ENCODE data around the gene C5orf52.
"Not testable (repeated sequence)": the region's sequence is repeated elsewhere in the genome, so short reads cannot be mapped to it uniquely, and the experiment has no call there.

Gene C5orf52

DNA sequence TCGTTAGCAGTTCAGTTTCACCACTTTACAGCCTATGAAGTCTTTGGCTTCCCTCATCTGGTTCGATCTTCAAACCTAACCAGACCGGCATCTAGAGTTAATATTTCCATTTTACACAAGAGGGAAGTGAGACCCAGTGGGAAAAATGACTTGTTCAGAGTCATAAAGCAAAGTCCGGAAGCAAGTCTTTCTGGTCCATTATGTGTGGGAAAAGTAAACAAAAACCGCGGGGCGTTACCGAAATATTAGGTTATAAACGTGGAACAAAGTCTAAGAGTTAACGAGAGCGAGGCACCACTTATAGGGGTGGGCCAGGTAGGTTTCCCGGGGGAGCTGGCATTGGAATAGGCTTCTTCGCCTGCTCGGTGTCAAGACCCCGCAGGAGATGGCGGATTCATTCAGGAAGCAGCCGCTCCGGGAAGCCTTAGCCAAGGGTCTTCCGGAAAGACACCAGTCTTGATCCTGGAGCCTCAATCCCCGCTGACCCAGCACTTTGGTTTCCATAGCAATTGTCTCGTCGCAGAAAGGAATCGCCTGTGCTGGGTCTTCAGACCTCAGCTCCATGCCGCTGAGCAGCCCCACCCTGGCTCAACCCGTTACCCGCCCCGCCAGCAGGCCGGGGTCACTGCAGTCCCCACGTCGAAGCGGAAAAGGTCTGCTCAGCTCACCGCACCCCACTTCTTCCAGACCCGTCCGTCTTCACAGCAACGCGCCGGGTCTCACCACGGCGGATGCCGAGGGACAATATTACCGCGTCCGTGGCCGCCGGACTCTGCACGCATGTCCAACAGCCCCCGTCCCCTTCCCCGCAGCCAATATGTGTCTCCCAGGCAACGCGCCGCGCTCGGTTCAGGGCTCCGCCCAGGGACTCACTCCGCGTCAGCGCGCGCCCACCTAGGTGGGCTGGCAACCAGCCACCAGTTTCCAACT, at the start of gene C5orf52:
C5orf52 (plus strand) TSS at position 872 of the 930 bp plus-strand sequence. CDS start 82 bp downstream, outside the sequence.
- DNase-seq (ENCODE audit: low read depth in 2 of 2), result no peak

DNA sequence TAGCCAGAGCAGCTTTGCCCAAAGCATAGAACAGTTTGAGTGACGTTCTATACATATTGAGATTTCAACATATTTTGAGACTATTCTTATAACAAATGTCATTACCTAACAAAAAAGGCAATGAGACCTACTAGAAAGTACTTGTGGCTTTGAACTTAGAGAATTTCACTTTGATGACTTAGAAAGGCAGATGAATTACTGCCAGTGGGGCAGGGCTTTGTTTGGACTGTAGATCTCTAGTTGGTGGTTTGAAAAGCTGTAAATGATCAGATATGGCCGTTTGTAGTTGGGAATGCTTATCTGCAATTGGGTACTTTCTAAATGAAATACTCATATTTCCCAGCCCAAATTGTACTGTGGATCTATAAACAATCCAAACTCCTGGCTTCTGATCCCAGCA, 47.2 kb upstream of the C5orf52 start:
- DNase-seq (ENCODE audit: low read depth in 2 of 2), result no peak

DNA sequence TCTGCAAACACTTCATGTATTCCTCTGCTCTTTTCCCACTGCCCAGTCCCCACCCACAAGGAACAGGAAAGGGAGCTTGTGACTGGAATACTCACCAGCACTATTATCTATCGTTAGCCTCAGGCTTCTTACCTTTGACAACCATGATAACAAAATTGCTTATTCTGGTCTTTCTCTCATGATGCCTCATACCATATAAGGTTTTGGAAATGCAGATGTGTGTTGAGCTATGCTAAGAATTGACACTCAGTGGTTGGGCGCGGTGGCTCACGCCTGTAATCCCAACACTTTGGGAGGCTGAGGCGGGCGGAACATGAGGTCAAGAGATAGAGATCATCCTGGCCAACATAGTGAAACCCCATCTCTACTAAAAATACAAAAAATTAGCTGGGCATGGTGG, 44.5 kb upstream of the C5orf52 start:
- no peak for DNase-seq (ENCODE audit: low read depth in 2 of 2)

DNA sequence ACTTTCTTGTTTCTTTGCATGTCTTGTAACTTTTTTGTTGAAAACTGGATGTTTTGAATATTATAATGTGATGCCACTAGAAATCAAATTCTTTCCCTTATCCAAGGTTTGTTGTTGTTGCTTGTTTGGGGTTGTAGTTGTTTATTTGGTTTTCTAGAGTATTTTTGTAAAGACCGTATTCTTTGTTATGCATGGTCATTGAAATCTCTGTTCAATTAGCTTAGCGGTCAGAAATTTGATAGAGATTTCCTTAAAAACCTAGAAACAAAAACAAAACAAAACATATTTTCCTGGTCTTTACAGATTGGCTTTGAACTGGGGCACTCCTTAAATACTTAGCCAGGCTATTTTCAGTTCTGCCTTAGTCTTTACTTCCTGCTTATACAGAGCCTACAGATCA, 41.0 kb upstream of the C5orf52 start:
- DNase-seq (ENCODE audit: low read depth in 2 of 2), result no peak

DNA sequence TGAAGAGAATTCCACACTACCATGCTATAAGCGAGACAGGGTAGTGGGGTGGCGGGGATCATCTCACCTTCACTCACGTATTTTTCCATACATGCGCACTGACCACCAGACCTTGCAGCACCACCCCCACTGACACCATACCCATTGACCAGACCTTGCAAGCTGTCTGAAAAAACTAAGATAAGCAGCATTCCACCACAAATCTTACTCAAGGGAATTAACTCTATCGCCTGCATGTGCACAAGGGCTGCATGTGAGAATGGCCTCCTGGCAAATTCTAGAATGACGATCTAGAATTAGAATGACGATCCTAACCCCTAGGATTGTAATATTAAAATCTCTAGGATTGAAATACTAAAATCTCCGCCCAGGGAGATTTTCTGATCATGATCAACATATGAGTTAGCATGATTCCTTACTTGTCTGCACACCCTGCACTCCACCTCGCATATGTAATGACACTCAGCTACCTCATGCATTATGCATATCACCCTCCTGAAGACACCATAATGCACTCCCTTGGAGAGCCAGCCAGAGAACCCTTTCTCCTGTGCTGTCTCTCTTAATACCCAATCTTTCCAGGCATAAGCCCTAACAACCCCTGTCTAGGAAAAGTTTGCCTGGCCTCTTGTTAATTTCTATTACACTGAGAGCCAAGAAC, 30.8 kb upstream of the C5orf52 start:
- DNase-seq (ENCODE audit: low read depth in 2 of 2), result no peak

DNA sequence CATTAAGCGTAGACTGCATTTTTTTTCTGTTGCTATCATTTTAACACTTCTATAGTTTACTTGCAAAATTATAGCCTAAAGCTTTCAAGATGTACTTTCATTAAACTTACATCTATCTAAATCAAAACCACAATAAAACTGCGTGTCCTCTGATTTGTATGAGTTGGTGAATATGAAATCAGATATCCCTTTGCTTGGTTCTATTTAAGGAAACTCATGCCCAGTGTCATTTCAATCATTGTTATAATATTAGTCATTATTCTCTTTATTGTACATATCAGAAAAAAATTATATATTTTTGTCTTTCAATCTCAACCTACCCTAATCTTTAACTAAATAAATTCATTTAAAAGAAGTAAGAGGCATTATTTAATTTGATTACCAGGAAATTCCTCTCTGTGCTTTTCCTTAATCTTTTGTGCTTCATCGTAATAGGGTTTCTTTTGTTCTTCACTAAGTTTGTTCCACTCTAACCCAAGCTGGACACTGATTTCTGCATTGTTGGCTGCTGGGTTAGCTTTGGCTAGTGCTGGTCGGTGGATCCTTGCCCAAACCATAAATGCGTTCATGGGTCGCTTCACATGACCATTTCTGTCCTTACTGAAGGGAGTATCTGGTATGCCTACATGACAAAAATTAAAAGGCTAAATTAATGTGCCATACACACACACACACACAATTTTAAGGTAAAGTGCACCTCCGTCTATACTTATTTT, 22.9 kb upstream of the C5orf52 start:
- DNase-seq (ENCODE audit: low read depth in 2 of 2), result no peak

DNA sequence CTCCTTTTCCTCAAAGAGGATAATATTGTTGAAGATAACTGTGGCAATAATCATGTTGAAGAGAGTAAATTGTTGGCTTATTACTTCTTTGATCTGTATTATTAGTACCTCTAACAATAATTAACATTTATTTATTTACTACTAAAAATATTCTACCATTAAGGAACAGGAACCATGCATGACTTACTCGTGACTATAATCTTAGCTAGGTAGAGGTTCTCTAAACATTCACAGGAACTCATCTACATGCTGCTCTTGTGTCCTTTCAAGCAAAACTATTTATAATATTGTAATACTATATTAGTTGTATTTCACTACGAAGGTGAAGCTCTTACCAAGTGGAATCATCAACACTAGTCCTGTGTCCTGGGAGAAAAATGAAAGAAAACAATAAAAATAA, 22.2 kb upstream of the C5orf52 start:
- no peak for DNase-seq (ENCODE audit: low read depth in 2 of 2)

DNA sequence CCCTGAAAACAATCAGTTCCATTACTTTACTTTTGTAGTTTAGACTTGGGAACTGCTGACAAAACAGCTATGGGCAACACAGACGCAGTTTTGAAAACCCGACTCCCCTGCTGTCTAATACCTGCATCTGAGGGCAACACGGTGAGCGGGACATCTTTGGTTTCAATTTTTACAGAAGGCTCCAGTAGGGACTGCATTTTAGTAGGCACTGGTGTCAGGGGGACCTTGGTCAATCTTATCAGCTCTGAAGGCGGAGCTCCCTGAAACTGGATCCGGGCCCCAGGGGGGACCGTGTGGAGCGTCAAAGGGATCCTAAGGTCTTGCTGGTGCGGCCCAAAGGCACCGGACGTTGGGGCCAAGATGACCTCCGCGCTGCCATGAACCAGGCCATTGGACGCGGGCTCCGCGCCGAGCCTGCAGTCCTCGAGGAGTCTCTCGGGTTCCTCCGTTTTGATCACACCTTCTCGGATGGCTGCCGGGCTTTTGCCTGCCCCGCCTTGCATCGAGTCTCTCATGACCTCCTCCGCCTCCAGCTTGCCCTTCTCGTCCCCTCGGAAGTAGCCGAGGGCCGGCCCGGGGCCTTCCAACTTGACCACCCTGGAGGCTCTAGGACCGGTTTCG, 20.2 kb upstream of the C5orf52 start:
- no peak for DNase-seq (ENCODE audit: low read depth in 2 of 2)

DNA sequence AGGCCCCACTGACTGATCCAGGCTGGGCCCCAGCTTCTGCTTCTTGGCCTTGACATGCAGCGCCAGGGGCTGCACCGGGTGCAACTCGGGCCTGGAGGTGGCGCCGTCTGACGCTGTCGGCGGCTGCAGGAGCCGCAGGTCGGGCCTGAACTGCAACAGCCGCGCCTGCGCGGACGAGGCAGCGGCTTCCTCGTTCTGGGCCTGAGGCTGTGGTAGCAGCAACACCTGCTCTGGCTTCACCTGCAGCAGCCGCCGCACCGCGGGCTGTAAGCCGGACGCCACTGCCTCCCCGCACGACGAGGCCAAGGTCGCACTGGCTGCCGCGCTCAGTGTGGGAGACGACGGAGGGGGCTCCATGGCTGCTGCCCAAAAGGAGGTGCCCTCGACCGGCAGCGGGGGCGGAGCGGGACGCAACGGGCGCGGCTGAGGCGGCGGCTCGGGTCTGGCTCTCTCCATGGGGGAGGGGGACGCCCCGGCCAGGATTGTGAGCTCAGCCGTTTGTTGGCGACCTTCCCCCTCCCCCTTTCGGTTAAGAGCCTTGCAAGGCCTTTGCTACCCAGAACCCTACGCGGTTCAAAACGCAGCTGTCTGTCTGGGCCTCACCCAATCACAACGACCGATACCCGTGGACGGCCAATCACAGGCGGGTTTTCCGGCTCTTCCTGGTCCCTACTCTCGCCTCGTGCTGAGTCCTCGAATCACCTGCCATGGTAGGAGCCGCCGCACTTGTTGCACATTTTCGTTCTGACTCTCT, 19.5 kb upstream of the C5orf52 start:
- DNase-seq (ENCODE audit: low read depth in 2 of 2), result peak; percentile 46 to 53

DNA sequence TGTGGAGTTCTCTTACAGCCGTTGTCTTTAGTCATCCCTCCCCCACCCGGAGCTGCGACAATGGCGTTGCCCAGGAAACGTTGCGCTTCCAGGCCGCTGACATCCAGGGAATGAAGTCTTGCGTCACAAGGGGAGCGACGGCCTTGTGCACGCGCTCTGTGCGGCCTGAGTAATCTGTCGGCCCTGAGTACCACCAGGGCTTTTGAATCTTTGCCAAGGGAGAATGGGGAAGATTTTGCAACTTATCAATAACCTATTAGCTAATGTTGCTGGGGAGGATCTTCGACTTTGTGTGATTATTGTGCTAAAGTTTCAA, 19.0 kb upstream of the C5orf52 start, which contains the start of gene SOX30:
SOX30 (minus strand) TSS at position 62 of the 316 bp plus-strand sequence. CDS start 360 bp downstream, outside the sequence.
- DNase-seq (ENCODE audit: low read depth in 2 of 2), result no peak

DNA sequence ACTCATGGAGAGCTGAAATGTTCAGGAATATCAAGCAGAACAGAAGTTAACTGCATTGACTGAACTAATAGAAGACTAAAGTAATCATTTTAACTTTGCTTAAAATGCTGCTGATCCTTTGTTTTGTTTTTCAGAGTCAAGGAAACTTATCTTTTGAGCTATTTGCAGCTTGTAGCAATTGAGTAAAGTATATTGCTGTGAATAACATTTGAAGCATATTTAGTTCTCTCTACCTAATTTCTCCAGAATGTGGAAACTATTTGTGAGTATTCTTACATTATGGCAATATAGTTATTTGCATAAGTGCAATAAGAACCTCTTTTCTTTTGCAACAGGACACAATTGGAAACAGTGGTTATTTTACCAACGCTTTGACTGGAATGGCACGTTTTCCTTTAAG, 13.8 kb upstream of the C5orf52 start:
- DNase-seq (ENCODE audit: low read depth in 2 of 2), result no peak

DNA sequence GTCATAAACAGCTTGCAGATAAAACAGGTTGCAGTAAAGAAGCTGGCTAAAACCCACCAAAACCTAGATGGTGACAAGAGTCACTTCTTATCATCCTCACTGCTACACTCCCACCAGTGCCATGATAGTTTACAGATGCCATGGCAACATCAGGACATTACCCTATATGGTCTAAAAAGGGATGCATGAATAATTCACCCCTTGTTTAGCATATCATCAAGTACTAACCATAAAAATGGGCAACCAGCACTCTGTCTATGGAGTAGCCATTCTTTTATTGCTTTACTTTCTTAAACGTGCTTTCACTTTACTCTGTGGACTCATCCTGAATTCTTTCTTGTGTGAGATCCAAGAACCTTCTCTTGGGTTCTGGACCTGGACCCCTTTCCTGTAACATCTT, 12.4 kb upstream of the C5orf52 start:
- no peak for DNase-seq (ENCODE audit: low read depth in 2 of 2)

DNA sequence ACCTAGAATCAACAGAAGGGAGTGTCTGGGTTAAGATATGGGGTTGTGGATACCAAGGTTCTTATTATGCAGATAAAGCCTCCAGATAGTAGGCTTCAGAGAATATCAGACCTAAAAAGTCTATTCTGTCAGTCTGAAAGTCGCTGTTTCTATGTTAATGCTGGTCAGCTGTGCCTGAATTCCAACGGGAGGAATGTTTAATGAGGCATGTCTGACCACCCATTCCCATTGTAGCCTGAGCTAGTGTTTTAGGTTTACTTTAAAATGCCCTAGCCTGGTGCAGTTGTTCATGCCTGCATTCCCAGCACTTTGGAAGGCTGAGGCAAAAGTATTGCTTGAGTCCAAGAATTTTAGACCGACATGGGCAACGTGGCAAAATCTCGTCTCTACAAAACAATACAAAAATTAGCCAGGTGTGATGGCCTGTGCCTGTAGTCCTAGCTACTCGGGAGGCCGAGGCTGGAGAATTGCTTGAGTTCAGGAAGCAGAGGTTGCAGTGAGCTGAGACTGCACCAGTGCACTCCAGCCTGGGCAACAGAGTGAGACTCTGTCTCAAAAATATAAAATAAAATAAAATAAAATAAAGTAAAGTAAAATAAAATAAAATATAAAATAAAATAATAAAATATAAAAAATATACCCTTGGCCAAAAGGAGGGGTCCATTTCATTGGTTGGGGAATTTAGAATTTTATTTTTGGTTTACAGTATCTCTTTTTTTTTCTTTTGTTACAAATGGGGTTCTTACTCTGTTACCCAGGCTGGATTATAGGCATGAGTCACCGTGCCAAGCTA, 11.3 kb upstream of the C5orf52 start:
- no peak for DNase-seq (ENCODE audit: low read depth in 2 of 2)

DNA sequence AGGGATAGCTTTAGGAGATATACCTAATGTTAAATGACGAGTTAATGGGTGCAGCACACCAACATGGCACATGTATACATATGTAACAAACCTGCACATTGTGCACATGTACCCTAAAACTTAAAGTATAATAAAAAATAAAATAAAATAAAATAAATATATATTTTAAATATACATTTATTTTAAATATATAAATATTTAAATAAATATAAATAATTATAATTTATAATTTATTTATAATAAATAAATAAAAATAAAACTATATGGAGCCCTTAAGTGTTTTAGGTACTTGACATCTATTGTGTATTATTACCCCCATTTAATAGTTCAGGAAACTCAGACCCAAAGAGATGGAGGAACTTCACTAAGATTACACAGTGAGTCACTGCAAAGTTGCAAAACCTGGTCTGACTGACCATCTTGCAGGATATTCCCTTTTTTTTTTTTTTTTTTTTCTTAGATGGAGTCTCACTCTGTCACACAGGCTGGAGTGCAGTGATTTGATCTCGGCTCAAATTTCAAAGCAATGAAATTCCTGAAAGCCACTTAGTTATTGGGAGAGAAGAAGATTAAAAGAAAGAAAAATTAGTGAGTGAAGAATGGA, 5.8 kb upstream of the C5orf52 start:
- DNase-seq (ENCODE audit: low read depth in 2 of 2), result no peak

DNA sequence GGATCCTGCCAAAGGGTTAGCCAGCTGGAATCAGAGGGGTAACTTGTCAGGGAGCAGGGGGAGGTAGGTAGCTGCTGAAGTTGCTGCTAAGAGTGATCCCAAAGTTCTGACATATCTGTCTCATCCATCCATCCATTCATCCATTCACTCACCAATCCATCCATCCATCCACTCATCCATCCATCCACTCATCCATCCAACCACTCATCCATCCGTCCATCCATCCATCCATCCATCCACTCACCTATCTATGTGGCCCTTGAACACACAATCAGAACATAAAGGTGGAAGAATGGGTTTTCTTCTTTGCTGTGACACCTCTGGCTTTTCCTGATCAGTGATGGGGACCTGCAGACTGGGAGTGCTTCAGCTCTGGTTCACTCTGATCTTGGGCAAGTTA, 3.0 kb upstream of the C5orf52 start:
- no peak for DNase-seq (ENCODE audit: low read depth in 2 of 2)

DNA sequence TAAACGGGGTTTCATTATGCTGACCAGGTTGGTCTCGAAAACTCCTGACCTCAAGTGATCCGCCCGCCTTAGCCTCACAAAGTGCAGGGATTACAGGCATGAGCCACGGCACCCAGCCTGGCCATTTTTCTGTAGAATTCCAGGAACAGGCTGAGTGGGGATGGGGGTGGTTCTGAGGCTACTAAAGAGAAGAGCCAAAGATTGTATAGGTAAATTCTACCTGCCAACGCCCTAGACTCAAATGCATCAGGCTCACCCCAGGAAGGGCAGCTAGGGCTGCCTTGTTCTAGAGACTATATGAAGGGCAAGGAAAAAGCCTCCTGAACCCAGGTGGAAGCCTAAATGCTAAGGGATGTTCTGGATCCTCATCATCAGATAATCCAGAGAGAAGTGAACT, 1.6 kb upstream of the C5orf52 start:
- DNase-seq (ENCODE audit: low read depth in 2 of 2), result no peak

DNA sequence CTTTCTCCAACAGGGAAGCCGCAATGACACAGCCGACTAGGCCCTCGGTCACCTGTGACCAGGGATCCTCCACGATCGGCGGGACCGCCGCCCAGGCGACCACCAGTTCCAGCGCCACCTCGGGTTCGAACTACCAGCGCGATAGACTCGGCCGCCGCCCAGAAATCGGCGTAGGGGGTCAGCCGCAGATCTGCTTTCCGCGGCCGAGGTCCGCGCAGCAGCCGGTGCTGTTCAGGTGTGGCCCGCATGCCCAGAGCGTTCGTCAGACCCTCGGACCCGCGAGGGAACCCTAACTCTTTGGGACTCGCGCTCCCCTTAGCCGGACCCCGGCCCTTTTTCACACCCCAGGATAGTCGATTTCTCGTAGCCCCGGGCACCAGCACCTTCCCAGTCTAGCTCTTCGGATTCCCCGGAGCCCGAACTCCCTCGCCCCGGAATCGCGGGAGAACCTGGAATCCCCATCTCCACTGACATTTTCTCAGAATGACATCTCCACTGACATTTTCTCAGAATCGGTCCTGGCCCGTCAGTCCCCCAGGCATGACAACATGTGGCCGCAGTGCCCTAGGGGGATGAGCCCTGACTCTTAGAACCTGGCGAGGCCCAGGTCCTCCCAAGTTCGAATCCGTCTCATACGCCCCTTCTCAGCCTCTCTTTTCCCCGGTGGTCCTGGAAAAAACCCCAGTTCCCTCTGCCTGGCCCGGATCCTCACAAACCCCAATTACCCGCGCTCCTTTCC, 428 bp downstream of the C5orf52 start:
- no peak for DNase-seq (ENCODE audit: low read depth in 2 of 2)

DNA sequence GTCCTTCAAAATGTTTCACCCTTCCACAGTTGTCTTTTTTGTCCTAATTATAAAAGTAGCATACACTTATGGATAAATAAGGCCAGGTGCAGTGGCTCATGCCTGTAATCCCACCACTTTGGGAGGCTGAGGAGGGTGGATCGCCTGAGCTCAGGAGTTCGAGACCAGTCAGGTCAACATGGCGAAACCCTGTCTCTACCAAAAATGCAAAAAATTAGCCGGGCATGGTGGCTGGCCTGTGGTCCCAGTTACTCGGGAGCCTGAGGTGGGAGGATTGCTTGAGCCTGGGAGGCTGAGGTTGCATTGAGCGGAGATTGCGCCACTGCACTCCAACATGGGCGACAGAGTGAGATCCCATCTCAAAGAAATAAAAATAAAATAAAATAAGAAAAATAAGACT, 1.6 kb downstream of the C5orf52 start:
- no peak for DNase-seq (ENCODE audit: low read depth in 2 of 2)

DNA sequence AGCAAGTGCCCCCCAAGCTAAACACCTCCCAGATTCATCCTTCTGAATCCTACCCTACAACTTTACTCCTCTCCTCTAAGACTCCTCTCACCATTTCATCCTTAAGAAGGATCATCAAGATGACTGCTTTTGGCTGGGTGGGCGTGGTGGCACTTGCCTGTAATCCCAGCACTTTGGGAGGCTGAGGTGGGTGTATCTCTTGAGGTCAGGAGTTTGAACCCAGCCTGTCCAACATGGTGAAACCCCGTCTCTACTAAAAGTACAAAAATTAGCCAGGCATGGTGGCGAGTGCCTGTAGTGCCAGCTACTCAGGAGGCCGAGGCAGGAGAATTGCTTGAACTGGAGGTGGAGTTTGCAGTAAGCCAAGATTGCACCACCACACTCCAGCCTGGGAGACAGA, 3.0 kb downstream of the C5orf52 start:
- not testable (repeated sequence) for DNase-seq (ENCODE audit: low read depth in 2 of 2)
